Mesothelial cell of epicardium (in vitro differentiated cells): Measurements from ENCODE around the gene CD300E. TPM values are rescaled to one million over a fixed set of nuclear protein-coding genes. Genes with fewer than 3 reads are reported as not detected.

ENCODE experiments used
- DNase-seq, 2 experiments: peaks; one replicate each; pipeline ENCODE4 v3.0.0; 2021; ENCODE audit warnings: low spot score in 2 of 2; ENCODE audit not compliant: unreplicated experiment in 2 of 2
- H3K27ac Mint-ChIP-seq: 2 replicates; pipeline ENCODE4 v1.8.0; 2021; ENCODE audit warnings: mixed read lengths
- H3K27me3 Mint-ChIP-seq: 2 replicates; pipeline ENCODE4 v1.8.0; 2021; ENCODE audit warnings: low read depth, mixed read lengths
- H3K36me3 Mint-ChIP-seq: 2 replicates; pipeline ENCODE4 v1.8.0; 2021; ENCODE audit warnings: mixed read lengths
- H3K4me1 Mint-ChIP-seq: 2 replicates; pipeline ENCODE4 v1.8.0; 2021; ENCODE audit warnings: mixed read lengths
- H3K4me3 Mint-ChIP-seq: 2 replicates; pipeline ENCODE4 v1.8.0; 2021; ENCODE audit warnings: mild to moderate bottlenecking, moderate library complexity, mixed read lengths
- H3K9me3 Mint-ChIP-seq: 2 replicates; pipeline ENCODE4 v1.8.0; 2021; ENCODE audit warnings: mixed read lengths
- CTCF ChIP-seq: fragments of 200-600 bp; sonication (generic); IDR thresholded peaks from one replicate; pipeline ENCODE4 v1.5.0; 2021; ENCODE audit warnings: antibody characterized with exemption; ENCODE audit not compliant: unreplicated experiment
- total RNA-seq: library from RNA; stranded (reverse); gene quantifications from 3 replicates; pipeline ENCODE4 v1.2.1, GENCODE V29; 2021

CD300E gene
- total RNA-seq = not detected in 3 replicates

- no peak for TF ChIP-seq CTCF
- no peak within 1 kb of the TSS for H3K27ac Mint-ChIP-seq
- DNase-seq = no peak
- H3K36me3 Mint-ChIP-seq = no peaks in the 10 kb centered on the region
- no peaks in the 10 kb centered on the region for H3K4me1 Mint-ChIP-seq
- peaks cover 8% of the 10 kb centered on the region for H3K9me3 Mint-ChIP-seq
- no peak within 1 kb of the TSS for H3K4me3 Mint-ChIP-seq
- H3K27me3 Mint-ChIP-seq = peaks cover 64% of the 10 kb centered on the region
Observed at GRCh38 chr17:74623693-74624093, at the start of gene CD300E. TSS of gene CD300E (minus strand) at chr17:74623738. CDS start at chr17:74623621, 117 bp downstream.

GRCh38 chr17:74671031-74671771, 47.7 kb upstream of the CD300E start:
- TF ChIP-seq CTCF = no peak
- Mint-ChIP-seq H3K36me3 (no peaks in the 10 kb centered on the region), H3K4me1 (no peaks in the 10 kb centered on the region), H3K9me3 (no peaks in the 10 kb centered on the region), H3K4me3 (no peak overlapping the region), H3K27me3 (peaks cover 85% of the 10 kb centered on the region), H3K27ac (no peak overlapping the region)
- DNase-seq = peak; percentile 87 to 93

- Mint-ChIP-seq H3K27me3 (peaks cover 84% of the 10 kb centered on the region), H3K4me1 (no peaks in the 10 kb centered on the region), H3K4me3 (no peak overlapping the region), H3K27ac (no peak overlapping the region), H3K9me3 (no peaks in the 10 kb centered on the region), H3K36me3 (no peaks in the 10 kb centered on the region)
- TF ChIP-seq CTCF = no peak
- no peak for DNase-seq
Observed at GRCh38 chr17:74670329-74670728, 46.8 kb upstream of the CD300E start.

- DNase-seq = no peak
- Mint-ChIP-seq H3K4me1 (no peaks in the 10 kb centered on the region), H3K4me3 (no peak overlapping the region), H3K36me3 (no peaks in the 10 kb centered on the region), H3K27me3 (peaks cover 61% of the 10 kb centered on the region), H3K27ac (no peak overlapping the region), H3K9me3 (peaks cover 4% of the 10 kb centered on the region)
- TF ChIP-seq CTCF = no peak
Observed at GRCh38 chr17:74663561-74663960, 40.0 kb upstream of the CD300E start.

GRCh38 chr17:74659889-74660288, 36.4 kb upstream of the CD300E start:
- DNase-seq = no peak
- Mint-ChIP-seq H3K4me3 (no peak overlapping the region), H3K36me3 (no peaks in the 10 kb centered on the region), H3K9me3 (peaks cover 4% of the 10 kb centered on the region), H3K27ac (no peak overlapping the region), H3K27me3 (peaks cover 46% of the 10 kb centered on the region), H3K4me1 (no peaks in the 10 kb centered on the region)
- TF ChIP-seq CTCF = no peak
